Suprapubic skin (tissue), 4 donors: ENCODE data around the gene CHRNA5. TPM values are rescaled to one million over a fixed set of nuclear protein-coding genes. Genes with fewer than 3 reads are reported as not detected.
A peak's percentile ranks its signal among the peaks of the same experiment; 100 is the strongest.
"Not testable (repeated sequence)": the region's sequence is repeated elsewhere in the genome, so short reads cannot be mapped to it uniquely, and the experiment has no call there.

Experiments used
- DNase-seq, 2 donors: peaks; one replicate each; pipeline ENCODE4 v3.0.0-alpha.2; 2019; ENCODE audit warnings: low spot score in 2 of 2
- H3K27ac ChIP-seq: fragments of 200-600 bp; sonication (generic); one replicate; pipeline ENCODE4 v1.5.1; 2019
- H3K27me3 ChIP-seq: fragments of 200-600 bp; sonication (generic); one replicate; pipeline ENCODE4 v1.5.1; 2019
- H3K36me3 ChIP-seq: fragments of 200-600 bp; sonication (generic); one replicate; pipeline ENCODE4 v1.5.1; 2019
- H3K4me1 ChIP-seq: fragments of 200-600 bp; sonication (generic); one replicate; pipeline ENCODE4 v1.5.1; 2019
- H3K4me3 ChIP-seq: fragments of 200-600 bp; sonication (generic); one replicate; pipeline ENCODE4 v1.5.1; 2019; ENCODE audit warnings: mild to moderate bottlenecking
- H3K9me3 ChIP-seq: fragments of 200-600 bp; sonication (generic); one replicate; pipeline ENCODE4 v1.5.1; 2019
- CTCF ChIP-seq, 2 donors: fragments of 200-600 bp in 1 of 2; fragments of 450-650 bp in 1 of 2; sonication (generic) in 1 of 2; IDR thresholded peaks; one replicate each; pipeline ENCODE4 v1.5.1; 2016 to 2019; ENCODE audit warnings: antibody characterized with exemption in 2 of 2, mild to moderate bottlenecking in 1 of 2, moderate library complexity in 1 of 2
- EP300 ChIP-seq: sonication (generic); formaldehyde crosslinking; IDR thresholded peaks from one replicate; pipeline ENCODE4 v1.6.1; 2017; ENCODE audit warnings: antibody characterized with exemption
- POLR2A ChIP-seq, 2 donors: fragments of 450-650 bp; IDR thresholded peaks; one replicate each; pipeline ENCODE4 v1.6.1; 2017; ENCODE audit warnings: antibody characterized with exemption in 2 of 2, mild to moderate bottlenecking in 2 of 2, moderate library complexity in 2 of 2
- POLR2AphosphoS5 ChIP-seq, 3 donors: sonication (generic); formaldehyde crosslinking; IDR thresholded peaks; one replicate each; pipeline ENCODE4 v1.6.1; 2017; ENCODE audit warnings: antibody characterized with exemption in 3 of 3
- WGBS: methylation state at CpG from one replicate; pipeline ENCODE4 v1.1.5; 2018; 5-methylcytosine and 5-hydroxymethylcytosine counted together
- total RNA-seq, 4 donors: library from RNA; depleted of rRNA; stranded (reverse); fragments of >200 nt; gene quantifications; one replicate each; pipeline ENCODE4 v1.1.0, GENCODE V29; 2016

CHRNA5 gene
- total RNA-seq, 4 donors from 2014 or later, result 0.72 to 2.8 (median 1.4) TPM

DNA sequence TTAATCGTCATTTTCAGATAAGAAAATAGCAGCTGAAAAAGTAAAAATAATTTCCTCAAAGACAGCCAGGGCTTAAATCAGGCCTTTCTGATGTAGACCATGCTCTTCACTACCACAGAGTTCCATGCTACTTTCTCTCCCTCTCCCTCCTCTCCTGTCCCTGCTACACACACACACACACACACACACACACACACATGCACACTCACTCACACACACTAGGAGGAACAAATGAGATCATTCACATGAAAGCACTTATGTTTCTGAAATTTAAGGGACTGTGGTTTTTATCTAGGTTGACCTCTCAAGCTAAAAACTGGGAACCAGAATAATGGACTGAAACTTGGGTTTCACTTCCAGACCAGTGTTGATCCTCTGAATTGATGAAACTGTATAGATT lies 29.2 kb upstream of the CHRNA5 start:
- no peaks in the 10 kb centered on the region for H3K9me3 ChIP-seq
- no peak for TF ChIP-seq POLR2A (IDR thresholded peaks at IDR 0.05)
- no peak for TF ChIP-seq CTCF (IDR thresholded peaks at IDR 0.05)
- TF ChIP-seq EP300, result no peak
- TF ChIP-seq POLR2AphosphoS5 (IDR thresholded peaks at IDR 0.05), result no peak
- H3K27ac ChIP-seq, result no peak overlapping the region
- WGBS, result 87% methylated on average over 1 of the region's 1 CpG
- peaks cover 2% of the 10 kb centered on the region for H3K36me3 ChIP-seq
- no peak overlapping the region for H3K4me3 ChIP-seq
- DNase-seq, result no peak
- H3K27me3 ChIP-seq, result no peaks in the 10 kb centered on the region
- peaks cover 6% of the 10 kb centered on the region for H3K4me1 ChIP-seq

- Histone ChIP-seq H3K4me3 (no peak overlapping the region), H3K4me1 (peaks cover 18% of the 10 kb centered on the region), H3K36me3 (peaks cover 2% of the 10 kb centered on the region), H3K27me3 (no peaks in the 10 kb centered on the region), H3K27ac (no peak overlapping the region), H3K9me3 (no peaks in the 10 kb centered on the region)
- DNase-seq, result no peak
- no peak for TF ChIP-seq EP300
- no peak for TF ChIP-seq POLR2A (IDR thresholded peaks at IDR 0.05)
- TF ChIP-seq CTCF (IDR thresholded peaks at IDR 0.05), result no peak
- no peak for TF ChIP-seq POLR2AphosphoS5 (IDR thresholded peaks at IDR 0.05)
- 63% methylated on average over 5 of the region's 5 CpGs for WGBS
These were observed 27.9 kb upstream of the CHRNA5 start for GRCh38 chr15:78537266-78537905.

GRCh38 chr15:78538358-78538757 lies 27.0 kb upstream of the CHRNA5 start:
- TF ChIP-seq POLR2AphosphoS5 (IDR thresholded peaks at IDR 0.05), result no peak
- TF ChIP-seq POLR2A (IDR thresholded peaks at IDR 0.05), result no peak
- WGBS, result 44% methylated on average over 1 of the region's 1 CpG

DNA sequence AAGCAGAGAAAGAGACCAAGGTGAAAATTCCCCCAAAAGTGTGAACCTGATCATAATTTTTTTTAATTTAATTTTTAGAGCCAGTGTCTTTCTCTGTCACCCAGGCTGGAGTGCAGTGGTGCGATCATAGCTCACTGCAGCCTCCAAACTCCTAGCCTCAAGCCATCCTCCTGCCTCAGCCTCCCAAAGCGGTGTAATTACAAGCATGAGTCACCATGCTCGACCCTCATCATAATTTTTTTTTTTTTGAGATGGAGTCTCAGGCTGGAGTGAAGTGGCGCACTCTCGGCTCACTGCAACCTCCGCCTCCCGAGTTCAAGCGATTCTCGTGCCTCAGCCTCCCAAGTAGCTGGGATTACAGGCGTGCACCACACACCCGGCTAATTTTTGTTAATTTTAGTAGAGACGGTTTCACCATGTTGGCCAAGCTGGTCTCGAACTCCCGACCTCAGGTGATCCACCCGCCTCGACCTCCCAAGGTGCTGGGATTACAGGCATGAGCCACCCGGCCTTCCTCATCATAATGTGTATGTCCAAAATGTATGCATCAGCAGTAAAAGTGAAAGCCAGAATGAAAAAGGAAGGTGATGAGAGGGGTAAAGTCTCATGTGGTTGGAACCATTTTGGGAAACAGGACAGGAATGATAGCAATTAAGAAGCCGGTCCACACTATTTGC lies 25.7 kb upstream of the CHRNA5 start:
- Histone ChIP-seq H3K4me3 (peak overlapping the region; percentile 93), H3K27ac (peak overlapping the region; percentile 96), H3K4me1 (peaks cover 31% of the 10 kb centered on the region), H3K36me3 (peaks cover 19% of the 10 kb centered on the region)
- 74% methylated on average over 18 of the region's 18 CpGs for WGBS
- DNase-seq, H3K9me3 ChIP-seq, H3K27me3 ChIP-seq: not testable (repeated sequence)

More at GRCh38 chr15:78538358-78538757, 27.0 kb upstream of the CHRNA5 start:
- Histone ChIP-seq H3K36me3 (peaks cover 8% of the 10 kb centered on the region), H3K27ac (no peak overlapping the region), H3K27me3 (no peaks in the 10 kb centered on the region), H3K4me1 (peaks cover 28% of the 10 kb centered on the region), H3K9me3 (no peaks in the 10 kb centered on the region), H3K4me3 (no peak overlapping the region)
- DNase-seq, result no peak

DNA sequence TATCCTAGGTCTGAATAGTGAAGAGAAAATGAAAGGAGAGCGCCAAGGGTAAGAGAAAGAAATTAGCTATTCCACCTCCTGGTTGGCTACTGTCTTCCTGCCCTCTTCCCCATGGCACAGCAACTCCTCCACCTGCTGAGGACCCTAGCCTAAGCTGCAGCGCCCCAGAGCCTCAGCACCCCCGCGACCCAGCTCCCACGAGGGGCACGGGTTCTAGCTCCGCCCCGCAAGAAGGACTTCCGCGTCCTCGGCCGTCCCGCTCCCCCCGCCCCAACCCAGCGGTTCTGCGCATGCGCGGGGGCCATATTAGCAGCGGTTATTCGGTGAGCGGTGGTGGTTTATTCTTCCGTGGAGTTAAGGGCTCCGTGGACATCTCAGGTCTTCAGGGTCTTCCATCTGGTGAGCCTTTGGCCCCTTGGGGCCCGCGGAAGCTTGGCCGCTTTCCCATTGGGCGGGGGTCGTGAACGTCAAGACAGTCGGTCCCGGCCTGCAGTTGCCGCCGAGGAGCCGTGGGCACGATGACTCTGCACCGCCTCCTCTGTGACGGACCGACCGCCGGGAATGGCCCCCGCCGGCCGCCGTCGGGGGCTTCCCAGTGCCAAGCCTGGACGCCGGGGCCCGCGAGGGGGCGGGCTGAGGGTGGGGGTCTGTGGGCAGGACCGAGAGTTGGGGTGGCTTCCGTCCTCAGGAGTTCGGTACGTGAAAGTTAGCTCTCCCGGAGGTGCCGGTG lies 25.0 kb upstream of the CHRNA5 start, which contains the start of gene PSMA4:
Gene PSMA4, plus strand, starts transcription at position 304 of the 730 bp plus-strand sequence. CDS start 1,484 bp downstream, outside the sequence.
- Histone ChIP-seq H3K27ac (peak within 1 kb of the TSS; percentile 96), H3K9me3 (no peaks in the 10 kb centered on the region), H3K27me3 (no peaks in the 10 kb centered on the region), H3K4me1 (peaks cover 31% of the 10 kb centered on the region), H3K4me3 (peak within 1 kb of the TSS; percentile 93), H3K36me3 (peaks cover 26% of the 10 kb centered on the region)
- peak; percentile 94 to 95 for DNase-seq
- TF ChIP-seq EP300 (no peak), POLR2A (IDR thresholded peaks at IDR 0.05) (peak; percentile 66 to 90), POLR2AphosphoS5 (IDR thresholded peaks at IDR 0.05) (peak in 2 of 3 donors; percentile 24 to 37)
- WGBS, result 0% methylated on average over 19 of the region's 56 CpGs

- DNase-seq, result no peak
- TF ChIP-seq POLR2A (IDR thresholded peaks at IDR 0.05) (no peak), POLR2AphosphoS5 (IDR thresholded peaks at IDR 0.05) (no peak), EP300 (no peak), CTCF (IDR thresholded peaks at IDR 0.05) (no peak)
- Histone ChIP-seq H3K4me3 (peak overlapping the region; percentile 93), H3K4me1 (peaks cover 31% of the 10 kb centered on the region), H3K27ac (peak overlapping the region; percentile 96), H3K36me3 (peaks cover 34% of the 10 kb centered on the region), H3K9me3 (no peaks in the 10 kb centered on the region), H3K27me3 (no peaks in the 10 kb centered on the region)
- WGBS, result 3% methylated on average over 17 of the region's 17 CpGs
These were observed 24.2 kb upstream of the CHRNA5 start for GRCh38 chr15:78540871-78541743.
